DOHH2 (cell line): ENCODE measurements around the gene WNT2B.

Experiments used
- CTCF ChIP-seq: fragments of 200-600 bp; sonication (generic); IDR thresholded peaks from one replicate; pipeline ENCODE4 v1.5.1; 2014; ENCODE audit warnings: antibody characterized with exemption, mild to moderate bottlenecking, low read depth, low read length; ENCODE audit not compliant: poor library complexity, severe bottlenecking
- EZH2phosphoT487 ChIP-seq: fragments of 200-600 bp; sonication (generic); IDR thresholded peaks from 2 replicates; pipeline ENCODE4 v1.6.1; 2017; ENCODE audit warnings: borderline replicate concordance, mild to moderate bottlenecking, antibody characterized with exemption, low read length, moderate library complexity, mixed read lengths

GRCh38 chr1:112477550-112477949 lies 31.2 kb upstream of the WNT2B start:
- TF ChIP-seq CTCF (no peak), EZH2phosphoT487 (no peak)
